ENCODE results near the gene VIL1. TPM values are rescaled to one million over a fixed set of nuclear protein-coding genes. Genes with fewer than 3 reads are reported as not detected.

VIL1 gene
- total RNA-seq, 1 donor from 2014 or later = not detected

DNA sequence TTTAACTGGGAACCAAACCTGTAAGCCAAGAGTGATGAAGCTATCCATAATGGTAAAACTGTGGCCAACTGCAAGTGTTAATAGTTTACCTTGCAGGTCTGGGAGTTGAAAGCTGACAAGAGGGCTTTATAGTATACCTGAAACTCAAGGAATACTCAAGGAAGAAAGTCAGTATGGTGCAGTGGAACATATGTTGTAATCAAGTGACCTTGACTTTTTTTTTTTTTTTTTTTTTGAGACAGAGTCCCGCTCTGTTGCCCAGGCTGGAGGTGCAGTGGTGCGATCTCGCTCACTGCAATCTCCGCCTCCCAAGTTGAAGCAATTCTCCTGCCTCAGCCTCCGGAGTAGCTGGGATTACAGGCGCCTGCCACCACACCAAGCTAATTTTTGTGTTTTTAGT, 27.6 kb downstream of the VIL1 start:
- Histone ChIP-seq H3K4me1 (ENCODE audit: insufficient read depth, low read length) (peaks cover 7% of the 10 kb centered on the region), H3K27me3 (ENCODE audit: insufficient read depth, low read length) (no peaks in the 10 kb centered on the region), H3K36me3 (ENCODE audit: insufficient read depth, low read length) (no peaks in the 10 kb centered on the region), H4K20me1 (ENCODE audit: insufficient read depth, low read length) (no peaks in the 10 kb centered on the region), H3K4me2 (ENCODE audit: low read length) (no peak overlapping the region), H3K79me2 (ENCODE audit: insufficient read depth, low read length) (no peaks in the 10 kb centered on the region), H3K4me3 (ENCODE audit: insufficient read depth, low read depth, low read length) (no peak overlapping the region), H2AFZ (ENCODE audit: low read depth, low read length) (no peak overlapping the region), H3K9ac (ENCODE audit: low read length) (no peak overlapping the region), H3K9me3 (ENCODE audit: insufficient read depth, low read depth, low read length) (no peaks in the 10 kb centered on the region), H3K27ac (ENCODE audit: low read depth, low read length) (no peak overlapping the region)
- FAIRE-seq = no peak
- DNase-seq (ENCODE audit: low read depth) = no peak
- Mint-ChIP-seq H3K9me3 (ENCODE audit: unreplicated experiment) (no peaks in the 10 kb centered on the region), H3K27me3 (ENCODE audit: low read depth, unreplicated experiment) (peaks cover 2% of the 10 kb centered on the region), H3K36me3 (ENCODE audit: low read depth, unreplicated experiment) (peaks cover 10% of the 10 kb centered on the region), H3K27ac (ENCODE audit: unreplicated experiment) (no peak overlapping the region), H3K4me3 (ENCODE audit: unreplicated experiment) (no peak overlapping the region), H3K4me1 (ENCODE audit: low read depth, unreplicated experiment) (peaks cover 3% of the 10 kb centered on the region)
- TF ChIP-seq, protein P1, sequence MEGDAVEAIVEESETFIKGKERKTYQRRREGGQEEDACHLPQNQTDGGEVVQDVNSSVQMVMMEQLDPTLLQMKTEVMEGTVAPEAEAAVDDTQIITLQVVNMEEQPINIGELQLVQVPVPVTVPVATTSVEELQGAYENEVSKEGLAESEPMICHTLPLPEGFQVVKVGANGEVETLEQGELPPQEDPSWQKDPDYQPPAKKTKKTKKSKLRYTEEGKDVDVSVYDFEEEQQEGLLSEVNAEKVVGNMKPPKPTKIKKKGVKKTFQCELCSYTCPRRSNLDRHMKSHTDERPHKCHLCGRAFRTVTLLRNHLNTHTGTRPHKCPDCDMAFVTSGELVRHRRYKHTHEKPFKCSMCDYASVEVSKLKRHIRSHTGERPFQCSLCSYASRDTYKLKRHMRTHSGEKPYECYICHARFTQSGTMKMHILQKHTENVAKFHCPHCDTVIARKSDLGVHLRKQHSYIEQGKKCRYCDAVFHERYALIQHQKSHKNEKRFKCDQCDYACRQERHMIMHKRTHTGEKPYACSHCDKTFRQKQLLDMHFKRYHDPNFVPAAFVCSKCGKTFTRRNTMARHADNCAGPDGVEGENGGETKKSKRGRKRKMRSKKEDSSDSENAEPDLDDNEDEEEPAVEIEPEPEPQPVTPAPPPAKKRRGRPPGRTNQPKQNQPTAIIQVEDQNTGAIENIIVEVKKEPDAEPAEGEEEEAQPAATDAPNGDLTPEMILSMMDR (IDR thresholded peaks at IDR 0.05; ENCODE audit: insufficient read depth, low read depth, low read length) = no peak
- TF ChIP-seq EZH2 (IDR thresholded peaks at IDR 0.05; ENCODE audit: insufficient read depth, low read length) = no peak

DNA sequence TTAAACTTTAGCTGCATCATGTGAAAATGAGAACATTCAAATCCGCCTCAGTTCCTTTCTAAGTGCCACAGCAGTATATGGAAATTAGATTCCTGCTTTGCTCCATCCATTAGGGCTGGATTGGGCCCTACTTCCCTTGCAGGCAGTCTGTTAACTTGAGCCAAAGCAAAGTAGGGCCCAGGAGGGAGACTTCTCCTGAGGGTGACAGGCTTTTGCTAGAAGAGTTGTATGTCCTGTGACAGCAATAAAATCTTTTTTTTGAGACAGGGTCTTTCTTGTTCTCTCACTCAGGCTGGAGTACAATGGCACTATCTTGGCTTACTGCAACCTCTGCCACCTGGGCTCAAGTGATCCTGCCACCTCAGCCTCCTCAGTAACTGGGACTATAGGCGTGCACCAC, 28.1 kb downstream of the VIL1 start:
- Histone ChIP-seq H3K27me3 (ENCODE audit: insufficient read depth, low read length) (no peaks in the 10 kb centered on the region), H3K79me2 (ENCODE audit: insufficient read depth, low read length) (no peaks in the 10 kb centered on the region), H2AFZ (ENCODE audit: low read depth, low read length) (no peak overlapping the region), H3K36me3 (ENCODE audit: insufficient read depth, low read length) (no peaks in the 10 kb centered on the region), H3K9me3 (ENCODE audit: insufficient read depth, low read depth, low read length) (no peaks in the 10 kb centered on the region), H3K27ac (ENCODE audit: low read depth, low read length) (no peak overlapping the region), H3K4me2 (ENCODE audit: low read length) (no peak overlapping the region), H3K4me3 (ENCODE audit: insufficient read depth, low read depth, low read length) (no peak overlapping the region), H4K20me1 (ENCODE audit: insufficient read depth, low read length) (no peaks in the 10 kb centered on the region), H3K9ac (ENCODE audit: low read length) (no peak overlapping the region), H3K4me1 (ENCODE audit: insufficient read depth, low read length) (peaks cover 7% of the 10 kb centered on the region)
- no peak for DNase-seq (ENCODE audit: low read depth)
- Mint-ChIP-seq H3K4me1 (ENCODE audit: low read depth, unreplicated experiment) (peaks cover 3% of the 10 kb centered on the region), H3K9me3 (ENCODE audit: unreplicated experiment) (no peaks in the 10 kb centered on the region), H3K27me3 (ENCODE audit: low read depth, unreplicated experiment) (peaks cover 2% of the 10 kb centered on the region), H3K4me3 (ENCODE audit: unreplicated experiment) (no peak overlapping the region), H3K36me3 (ENCODE audit: low read depth, unreplicated experiment) (peaks cover 10% of the 10 kb centered on the region), H3K27ac (ENCODE audit: unreplicated experiment) (no peak overlapping the region)
- TF ChIP-seq EZH2 (IDR thresholded peaks at IDR 0.05; ENCODE audit: insufficient read depth, low read length) = no peak
- TF ChIP-seq, protein P1 (IDR thresholded peaks at IDR 0.05; ENCODE audit: insufficient read depth, low read depth, low read length) = no peak
- FAIRE-seq = no peak

DNA sequence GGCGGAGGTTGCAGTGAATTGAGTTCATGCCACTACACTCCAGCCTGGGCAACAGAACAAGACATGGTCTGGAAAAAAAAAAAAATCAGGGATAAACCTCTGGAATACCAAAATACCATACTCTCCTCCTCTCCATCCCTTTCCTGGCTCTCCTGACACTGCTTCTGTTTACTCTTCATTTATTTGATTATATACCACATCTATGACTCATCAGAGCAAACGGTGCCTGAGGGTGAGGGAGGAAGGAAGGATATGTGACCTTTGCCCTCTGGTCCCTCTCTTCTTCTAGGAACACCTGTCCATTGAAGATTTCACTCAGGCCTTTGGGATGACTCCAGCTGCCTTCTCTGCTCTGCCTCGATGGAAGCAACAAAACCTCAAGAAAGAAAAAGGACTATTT, 30.0 kb downstream of the VIL1 start:
- Histone ChIP-seq H3K36me3 (ENCODE audit: insufficient read depth, low read length) (no peaks in the 10 kb centered on the region), H3K4me1 (ENCODE audit: insufficient read depth, low read length) (peaks cover 7% of the 10 kb centered on the region), H3K4me2 (ENCODE audit: low read length) (no peak overlapping the region), H3K79me2 (ENCODE audit: insufficient read depth, low read length) (no peaks in the 10 kb centered on the region), H3K9me3 (ENCODE audit: insufficient read depth, low read depth, low read length) (no peaks in the 10 kb centered on the region), H2AFZ (ENCODE audit: low read depth, low read length) (no peak overlapping the region), H3K27ac (ENCODE audit: low read depth, low read length) (no peak overlapping the region), H3K27me3 (ENCODE audit: insufficient read depth, low read length) (no peaks in the 10 kb centered on the region), H3K9ac (ENCODE audit: low read length) (no peak overlapping the region), H3K4me3 (ENCODE audit: insufficient read depth, low read depth, low read length) (no peak overlapping the region), H4K20me1 (ENCODE audit: insufficient read depth, low read length) (no peaks in the 10 kb centered on the region)
- no peaks in the 10 kb centered on the region for H3K9me3 Mint-ChIP-seq (ENCODE audit: unreplicated experiment)
- FAIRE-seq = no peak
- no peak for DNase-seq (ENCODE audit: low read depth)
- peaks cover 2% of the 10 kb centered on the region for H3K27me3 Mint-ChIP-seq (ENCODE audit: low read depth, unreplicated experiment)
- TF ChIP-seq, protein P1 (IDR thresholded peaks at IDR 0.05; ENCODE audit: insufficient read depth, low read depth, low read length) = no peak
- no peak for TF ChIP-seq EZH2 (IDR thresholded peaks at IDR 0.05; ENCODE audit: insufficient read depth, low read length)
- H3K4me3 Mint-ChIP-seq (ENCODE audit: unreplicated experiment) = no peak overlapping the region
- peaks cover 3% of the 10 kb centered on the region for H3K4me1 Mint-ChIP-seq (ENCODE audit: low read depth, unreplicated experiment)
- peaks cover 10% of the 10 kb centered on the region for H3K36me3 Mint-ChIP-seq (ENCODE audit: low read depth, unreplicated experiment)
- H3K27ac Mint-ChIP-seq (ENCODE audit: unreplicated experiment) = no peak overlapping the region

All from astrocyte (in vitro differentiated cells and primary cell).